Stimulated activated naive CD8-positive, alpha-beta T cell treated with anti-CD3 and anti-CD28 coated beads, Interleukin-15, Interleukin-2, amounts not matched to agents 100 U/mL and 50 U/mL, for 24 hours (primary cell): ENCODE data around the gene PRPF19.
A peak's percentile ranks its signal among the peaks of the same experiment; 100 is the strongest.

ENCODE experiments used
- ATAC-seq: fragments of 150-1000 bp; cut with Tn5 transposase; one replicate; pipeline ENCODE4 v1.10.0; 2021
- DNase-seq: peaks from one replicate; pipeline ENCODE4 v3.0.0; 2021

PRPF19 gene

DNA sequence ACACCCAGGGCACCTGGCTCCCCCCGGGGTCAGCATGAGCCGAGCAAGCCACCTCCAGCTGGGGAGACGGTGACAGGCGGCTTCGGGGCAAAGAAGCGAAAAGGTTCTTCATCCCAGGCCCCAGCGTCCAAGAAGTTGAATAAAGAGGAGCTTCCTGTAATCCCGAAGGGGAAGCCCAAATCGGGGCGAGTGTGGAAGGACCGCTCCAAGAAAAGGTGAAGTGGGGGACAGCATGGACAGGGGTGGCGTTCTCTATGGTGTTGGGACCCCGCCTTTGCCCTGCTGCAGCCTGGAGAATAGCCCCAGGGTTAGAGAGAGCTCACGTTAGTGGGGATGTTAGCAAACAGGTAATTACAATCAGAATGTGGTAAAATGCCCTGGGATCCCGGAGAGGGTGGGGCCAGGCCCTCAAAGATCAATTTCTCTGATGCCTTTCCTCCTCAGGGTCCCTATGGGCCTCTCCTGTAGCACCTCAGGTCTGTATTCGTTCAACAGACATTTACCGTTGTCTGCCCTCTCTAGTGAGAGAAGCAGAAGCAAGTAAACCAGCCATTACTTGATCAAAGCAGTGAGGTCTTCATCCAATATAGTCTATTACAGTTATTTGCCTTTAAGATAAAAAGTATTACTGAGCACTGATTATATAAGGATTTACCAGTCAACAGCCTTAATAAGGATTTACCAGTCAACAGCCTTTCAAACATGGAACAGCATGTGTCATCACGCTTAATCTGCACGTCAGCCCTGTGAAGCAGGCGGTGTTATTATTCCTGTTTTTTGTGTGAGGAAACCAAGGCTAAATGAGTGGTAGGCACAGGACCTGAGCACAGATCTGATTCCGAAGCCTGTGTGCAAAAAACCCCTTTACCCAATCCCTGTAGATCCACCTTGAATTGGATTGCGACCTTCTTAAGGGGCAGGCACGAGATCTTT lies 63.5 kb downstream of the PRPF19 start:
- DNase-seq = no peak
- ATAC-seq = no peak

DNA sequence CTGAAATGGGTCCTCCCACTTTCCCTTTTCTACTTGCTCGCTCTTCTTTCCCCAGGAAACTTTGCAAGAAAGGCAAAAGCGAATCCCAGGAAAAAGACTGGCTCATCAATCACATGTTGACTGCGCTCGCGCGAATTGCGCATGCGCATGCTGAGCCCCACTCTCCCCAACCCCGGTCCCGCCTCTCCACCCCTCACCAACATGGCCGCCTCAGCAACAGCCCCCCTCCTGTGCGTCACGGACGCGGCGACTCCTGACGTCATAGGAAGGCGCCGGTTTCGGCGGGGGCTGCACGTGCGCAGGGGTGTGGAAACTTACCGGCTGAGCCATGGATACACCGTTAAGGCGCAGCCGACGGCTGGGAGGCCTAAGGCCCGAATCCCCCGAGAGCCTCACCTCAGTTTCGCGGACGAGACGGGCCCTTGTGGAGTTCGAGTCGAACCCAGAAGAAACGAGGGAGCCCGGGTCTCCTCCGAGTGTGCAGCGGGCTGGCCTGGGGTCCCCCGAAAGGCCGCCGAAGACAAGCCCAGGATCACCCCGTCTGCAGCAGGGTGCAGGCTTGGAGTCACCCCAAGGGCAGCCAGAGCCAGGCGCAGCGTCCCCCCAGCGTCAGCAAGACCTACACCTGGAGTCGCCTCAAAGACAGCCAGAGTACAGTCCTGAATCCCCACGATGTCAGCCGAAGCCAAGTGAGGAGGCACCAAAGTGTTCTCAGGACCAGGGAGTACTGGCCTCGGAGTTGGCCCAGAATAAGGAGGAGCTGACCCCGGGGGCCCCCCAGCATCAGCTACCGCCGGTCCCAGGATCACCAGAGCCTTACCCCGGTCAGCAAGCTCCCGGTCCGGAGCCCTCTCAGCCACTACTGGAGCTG lies 64.4 kb downstream of the PRPF19 start, which contains the start of gene CCDC86:
TSS of gene CCDC86 (plus strand) at position 317 of the 871 bp plus-strand sequence. CDS start at position 329, 12 bp downstream.
- peak; percentile 90 for ATAC-seq
- DNase-seq = peak; percentile 99
